MV-4-11 (cell line): Measurements from ENCODE around the gene AP1S3.

ENCODE experiments used
- DNase-seq: peaks from one replicate; lab custom pipeline; 2025; lab: John Stamatoyannopoulos, UW

AP1S3 gene

DNA sequence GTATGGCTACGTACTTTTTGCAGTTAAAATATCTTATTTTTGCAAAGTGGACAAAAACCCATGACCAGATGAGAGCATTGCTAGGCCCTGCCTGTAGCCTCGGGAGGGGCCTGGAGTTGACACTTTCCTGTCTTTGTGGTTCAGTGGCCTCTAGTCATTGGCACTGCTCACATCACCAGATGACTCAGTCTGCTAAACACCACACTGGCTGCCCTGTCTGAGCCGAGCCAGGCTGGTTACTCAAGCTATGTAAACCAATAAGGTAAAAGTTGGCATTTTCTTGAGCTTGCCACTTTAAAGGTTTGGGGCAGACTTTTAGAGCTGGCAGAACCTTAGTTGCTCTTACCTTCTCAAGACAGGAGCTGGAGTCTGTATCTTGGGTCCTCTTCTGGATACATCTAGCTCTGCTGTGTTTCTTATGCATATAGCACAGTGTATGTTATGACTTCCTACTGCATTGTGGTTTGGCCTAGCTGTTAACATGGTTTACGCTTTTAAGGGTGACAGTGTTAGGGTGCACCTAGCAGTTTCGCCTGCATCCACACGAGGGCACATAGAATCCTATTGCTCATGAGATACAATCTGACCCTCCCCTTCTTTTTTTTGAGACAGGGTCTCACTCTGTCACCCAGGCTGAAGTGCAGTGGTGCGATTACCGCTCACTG lies 76.4 kb downstream of the AP1S3 start:
- DNase-seq = peak; percentile 92

GRCh38 chr2:223759569-223760430 lies 77.6 kb downstream of the AP1S3 start:
- DNase-seq = no peak

DNA sequence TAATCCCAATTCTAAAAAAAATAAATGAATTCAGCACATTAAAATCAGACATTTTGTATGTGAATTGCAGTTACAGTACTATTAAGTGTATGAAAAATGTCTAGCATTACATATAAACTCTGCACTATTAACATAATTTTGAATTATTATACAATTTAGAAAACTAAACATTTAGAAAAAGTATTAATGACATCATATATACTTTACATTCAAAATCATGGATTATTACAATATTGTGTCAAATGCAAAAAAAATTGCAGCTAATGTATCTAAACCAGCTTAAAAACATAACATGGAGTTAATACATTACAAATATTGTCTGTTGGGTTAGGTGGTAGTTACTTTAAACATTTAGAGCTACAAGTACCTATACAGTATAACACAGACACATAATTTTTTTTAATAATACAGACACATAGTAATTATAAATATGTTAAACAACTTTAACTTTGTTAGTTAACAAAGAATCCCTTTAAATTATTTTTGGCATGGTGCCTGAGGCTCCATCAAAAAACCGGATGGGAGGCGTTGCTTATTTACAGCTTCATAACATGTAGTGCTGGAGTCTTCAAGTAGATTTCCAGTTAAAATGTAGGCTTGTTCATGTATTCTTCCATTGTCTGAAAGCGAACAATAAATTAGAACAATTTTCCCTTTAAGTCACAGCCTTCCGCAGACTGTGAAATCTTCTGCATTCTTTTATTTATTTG lies 79.1 kb downstream of the AP1S3 start:
- DNase-seq = no peak

GRCh38 chr2:223753940-223754339 lies 83.4 kb downstream of the AP1S3 start:
- no peak for DNase-seq

DNA sequence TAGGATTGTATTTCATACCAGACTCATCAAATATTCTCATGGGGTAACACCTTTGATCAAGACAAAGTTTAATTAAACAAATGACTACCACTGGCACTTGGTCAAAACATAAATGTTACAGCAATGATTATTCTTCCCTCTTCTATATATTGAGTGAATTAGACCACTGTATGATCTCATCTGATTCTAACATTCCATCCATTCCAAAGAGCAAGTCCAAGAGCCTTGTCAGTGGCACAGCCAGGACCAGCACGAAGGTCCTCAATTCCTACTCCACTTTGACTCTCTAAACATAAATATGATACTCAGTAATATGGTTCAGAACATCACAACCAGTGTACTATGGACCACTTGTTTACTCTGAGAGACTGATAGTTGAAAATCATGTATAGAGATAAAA lies 86.4 kb downstream of the AP1S3 start:
- no peak for DNase-seq

DNA sequence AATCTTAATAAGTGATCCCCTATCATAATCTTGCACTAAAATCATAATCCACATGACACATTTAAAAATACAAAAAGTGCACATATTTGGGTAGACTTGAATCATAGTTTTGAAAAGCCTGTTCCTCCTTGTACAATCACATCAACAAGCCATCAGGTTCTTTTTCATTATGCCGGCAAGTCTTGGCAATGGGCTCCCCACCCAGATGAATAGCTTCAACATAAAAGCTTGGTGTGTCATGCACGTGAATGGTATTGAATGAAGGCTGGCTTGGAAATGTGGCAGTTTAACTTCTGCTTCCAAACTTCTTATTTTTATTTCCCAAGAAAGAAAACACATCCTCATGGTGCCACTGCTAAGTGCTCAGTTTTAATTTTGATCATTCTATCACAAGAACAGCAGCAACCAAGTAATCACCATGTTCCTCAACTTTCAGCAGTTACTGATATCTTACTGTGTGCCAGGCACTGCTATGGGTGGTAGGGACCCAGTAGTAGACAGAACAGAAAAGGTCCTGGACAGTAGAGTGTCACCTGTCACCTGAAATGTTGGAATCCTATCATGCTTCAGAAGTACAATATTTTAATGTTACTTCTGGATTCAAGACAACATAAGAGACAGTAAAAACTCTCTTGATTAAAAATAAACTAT lies 89.9 kb downstream of the AP1S3 start:
- no peak for DNase-seq

- DNase-seq = no peak
Measured at GRCh38 chr2:223746611-223747010, 90.8 kb downstream of the AP1S3 start.

DNA sequence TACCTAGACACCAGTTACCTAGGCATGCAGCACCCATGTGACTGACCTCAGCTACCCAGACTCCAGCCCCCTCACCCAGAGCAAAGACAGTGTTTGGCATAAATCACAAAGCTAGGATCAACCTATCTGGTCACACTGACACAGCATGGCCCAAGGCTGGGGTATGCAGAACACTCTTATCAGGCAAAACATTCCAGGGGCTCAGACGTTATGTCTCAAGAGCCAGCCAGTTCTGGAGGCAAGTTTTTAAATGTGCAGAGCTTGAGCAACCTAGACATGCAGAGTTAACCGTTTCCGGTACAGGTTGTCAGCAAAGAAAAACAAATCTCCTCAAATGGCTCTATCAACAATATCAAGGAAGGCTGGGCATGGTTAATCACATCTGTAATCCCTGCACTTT lies 92.8 kb downstream of the AP1S3 start:
- DNase-seq = no peak

DNA sequence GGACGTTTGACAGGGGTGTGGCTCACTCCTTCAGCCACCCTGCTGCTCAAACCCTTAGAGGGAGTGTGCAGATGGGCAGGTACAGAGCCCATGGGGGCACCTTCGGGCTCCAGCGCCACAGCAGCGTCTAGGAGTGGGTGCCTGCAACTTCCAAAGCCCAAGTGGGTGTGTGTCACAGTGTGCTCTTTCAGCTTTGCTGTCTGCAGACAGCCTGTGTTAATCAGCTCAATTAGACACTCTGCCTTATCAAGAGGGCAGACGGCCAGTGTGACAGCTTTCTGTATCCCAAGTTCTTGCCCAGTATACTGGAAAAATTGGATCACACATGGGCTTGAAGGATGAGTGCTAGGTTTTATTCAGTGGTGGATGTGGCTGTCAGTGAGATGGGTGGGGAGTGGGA lies 96.7 kb downstream of the AP1S3 start:
- no peak for DNase-seq

GRCh38 chr2:223737207-223737606 lies 100.2 kb downstream of the AP1S3 start:
- no peak for DNase-seq

DNA sequence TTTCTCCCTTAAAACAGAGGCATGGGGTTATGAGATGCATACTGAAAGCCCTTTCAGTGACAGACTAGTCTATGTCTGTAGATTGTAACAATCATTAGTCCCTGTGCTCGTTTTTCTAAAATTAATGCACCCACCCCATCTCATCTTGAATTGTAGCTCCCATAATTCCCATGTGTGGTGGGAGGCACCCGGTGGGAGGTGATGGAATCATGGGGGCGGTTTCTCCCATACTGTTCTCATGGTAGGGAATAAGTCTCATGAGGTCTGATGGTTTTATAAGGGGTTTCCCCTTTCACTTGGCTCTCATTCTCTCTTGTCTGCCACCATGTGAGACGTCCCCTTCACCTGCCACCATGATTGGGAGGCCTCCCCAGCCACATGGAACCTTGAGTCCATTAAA lies 100.9 kb downstream of the AP1S3 start:
- DNase-seq = no peak

DNA sequence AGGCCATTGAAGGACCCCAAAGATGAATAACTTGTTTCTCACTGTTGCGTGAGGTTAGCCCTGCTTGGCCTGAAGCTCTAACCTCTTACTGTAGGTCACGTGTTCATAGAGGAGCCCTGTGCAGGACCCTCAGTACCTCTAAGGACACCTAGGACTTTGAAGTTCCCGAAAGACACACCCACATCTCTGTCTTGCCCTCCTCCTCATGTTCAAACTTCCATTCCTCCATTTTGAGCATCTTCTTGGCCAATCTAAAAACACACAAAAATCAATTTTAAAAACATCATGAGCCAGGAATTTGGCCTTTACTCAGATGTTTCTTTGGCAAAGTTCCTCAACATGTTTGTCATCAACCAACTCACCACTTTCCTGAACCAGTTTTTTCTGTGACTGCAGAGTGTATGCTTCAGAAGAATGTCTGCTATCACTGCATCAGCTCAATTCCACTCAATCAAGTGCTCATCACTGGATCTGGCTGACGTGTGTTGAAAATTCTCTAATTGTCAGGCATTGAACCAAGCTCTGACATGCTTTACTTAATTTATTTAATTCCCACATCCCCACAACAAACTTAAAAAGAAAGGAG lies 101.6 kb downstream of the AP1S3 start:
- no peak for DNase-seq

- peak; percentile 31 for DNase-seq
Measured at GRCh38 chr2:223735035-223735640, 102.2 kb downstream of the AP1S3 start.

DNA sequence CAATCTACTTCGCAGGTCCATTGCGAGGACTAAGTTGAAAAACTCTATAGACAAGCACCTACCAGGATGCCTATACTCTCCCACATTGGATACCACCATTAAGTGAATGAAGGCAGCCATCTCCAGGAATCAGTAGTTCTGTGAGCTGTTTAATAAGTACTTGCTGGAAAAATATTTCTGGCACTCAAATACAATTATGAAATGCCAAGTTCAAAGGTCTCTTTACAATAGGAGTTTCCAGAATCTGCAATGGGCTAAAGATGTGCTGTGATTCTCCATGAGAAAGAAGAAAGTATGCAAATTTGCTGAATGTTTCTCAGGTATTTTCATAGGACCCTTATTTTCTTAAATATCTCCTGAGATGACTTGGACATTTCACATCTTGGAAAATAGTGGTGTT lies 103.0 kb downstream of the AP1S3 start:
- DNase-seq = no peak

DNA sequence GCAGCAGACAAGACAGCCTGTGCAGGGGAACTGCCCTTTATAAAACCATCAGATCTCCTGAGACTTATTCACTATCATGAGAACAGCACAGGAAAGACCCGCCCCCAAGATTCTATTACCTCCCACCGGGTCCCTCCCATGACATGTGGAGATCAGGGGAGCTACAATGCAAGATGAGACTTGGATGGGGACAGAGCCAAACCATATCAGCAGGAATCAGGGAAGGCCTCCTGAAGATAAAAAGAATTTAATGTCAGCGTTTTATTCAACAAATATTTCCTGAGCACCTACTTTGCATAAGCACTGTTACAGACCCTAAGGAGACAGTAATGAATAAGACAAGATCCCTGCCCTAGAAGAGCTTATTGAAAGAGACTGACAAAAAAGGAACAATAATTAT lies 105.0 kb downstream of the AP1S3 start:
- no peak for DNase-seq

- DNase-seq = no peak
Measured at GRCh38 chr2:223731503-223731902, 105.9 kb downstream of the AP1S3 start.

DNA sequence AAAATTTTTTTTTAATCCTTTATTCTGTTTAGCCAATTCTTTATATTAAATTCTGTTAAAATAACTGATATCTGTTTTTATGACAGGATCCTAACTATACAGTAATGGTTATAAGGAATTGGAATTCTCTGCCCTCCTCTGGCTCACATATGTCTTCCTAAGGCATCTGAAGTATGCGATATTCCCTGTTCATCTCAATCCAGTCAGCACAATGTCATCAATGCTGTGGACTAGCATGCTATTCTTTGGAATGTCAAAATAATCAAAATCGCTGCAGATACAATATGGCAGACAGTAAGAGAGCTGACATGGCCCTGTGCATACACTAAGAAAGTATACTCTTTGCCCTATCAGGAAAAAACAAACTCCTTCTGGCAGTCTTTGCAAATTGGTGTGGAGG lies 107.6 kb downstream of the AP1S3 start:
- no peak for DNase-seq

GRCh38 chr2:223727562-223727961 lies 109.8 kb downstream of the AP1S3 start:
- DNase-seq = peak; percentile 71

DNA sequence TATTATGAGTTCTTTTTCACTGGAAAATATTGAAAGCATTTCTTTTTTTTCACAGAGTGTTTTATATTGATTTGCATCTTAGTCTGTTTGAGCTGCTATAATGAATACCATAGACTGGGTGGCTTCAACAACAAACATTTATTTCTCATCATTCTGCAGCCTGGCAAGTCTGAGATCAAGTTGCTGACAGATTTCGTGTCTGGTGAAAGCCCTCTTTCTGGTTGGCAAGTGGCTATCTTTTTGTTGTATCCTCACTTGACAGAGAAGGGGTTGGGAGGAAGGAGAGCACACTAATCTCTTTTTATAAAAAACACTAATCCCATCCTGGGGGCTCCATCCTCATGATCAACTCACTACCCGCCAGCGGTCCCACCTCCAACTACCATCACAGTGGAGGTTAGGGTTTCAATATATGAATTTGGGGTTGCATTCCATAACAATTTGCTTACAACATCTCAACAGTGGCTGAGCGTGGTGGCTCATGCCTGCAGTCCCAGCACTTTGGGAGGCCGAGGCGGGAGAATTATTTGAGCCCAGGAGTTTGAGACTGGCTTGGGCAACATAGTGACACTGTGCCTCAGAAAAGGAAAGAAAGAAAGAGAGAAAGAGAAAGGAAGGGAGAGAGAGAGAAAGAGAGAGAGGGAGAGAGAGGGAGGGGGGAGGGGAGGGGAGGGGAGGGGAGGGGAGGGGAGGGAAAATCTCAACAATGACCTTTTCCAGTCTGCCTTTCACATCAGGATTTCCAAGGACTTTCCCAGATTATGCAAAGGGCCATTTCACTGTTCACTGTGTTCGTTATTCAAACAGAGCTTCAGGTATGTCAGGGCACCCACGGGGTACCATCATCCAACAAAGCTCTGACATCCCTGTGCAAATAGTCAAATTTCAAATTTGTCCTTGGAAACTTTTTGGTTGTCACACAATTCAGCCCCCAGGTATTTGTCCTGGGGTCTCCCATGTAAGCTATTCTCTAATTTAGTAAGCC lies 111.1 kb downstream of the AP1S3 start:
- DNase-seq = no peak

- peak; percentile 65 for DNase-seq
Measured at GRCh38 chr2:223725494-223725893, 111.9 kb downstream of the AP1S3 start.
